Measurements from ENCODE around the gene TPO. TPM values are rescaled to one million over a fixed set of nuclear protein-coding genes. Genes with fewer than 3 reads are reported as not detected.

TPO gene
- total and polyA plus RNA-seq, 8 donors, result 0.19 to 8.2 (median 0.49) TPM; not detected in 1

- H3K4me1 ChIP-seq, result no peaks in the 10 kb centered on the region
- WGBS, 2 donors, result 79 to 82% methylated on average over 18 of the region's 18 CpGs
- ATAC-seq, result no peak
- H3K9me3 ChIP-seq, result no peaks in the 10 kb centered on the region
- no peak overlapping the region for H3K27ac ChIP-seq
- H3K4me3 ChIP-seq, result no peak overlapping the region
- DNase-seq, result no peak
- no peak for TF ChIP-seq CTCF (IDR thresholded peaks at IDR 0.05)
- no peak for FAIRE-seq
- intact Hi-C loops (cut with DNase I), result no loop called here
- no peaks in the 10 kb centered on the region for H3K36me3 ChIP-seq
- H3K27me3 ChIP-seq, result no peaks in the 10 kb centered on the region
Measured at GRCh38 chr2:1584691-1585485, 171.6 kb downstream of the TPO start.

- H3K36me3 ChIP-seq, result no peaks in the 10 kb centered on the region
- no peaks in the 10 kb centered on the region for H3K9me3 ChIP-seq
- H3K4me1 ChIP-seq, result no peaks in the 10 kb centered on the region
- H3K27me3 ChIP-seq, result no peaks in the 10 kb centered on the region
- DNase-seq, result peak in 1 of 6 donors; percentile 48
- no peak for TF ChIP-seq CTCF (IDR thresholded peaks at IDR 0.05)
- intact Hi-C loops (cut with DNase I), result no loop called here
- no peak overlapping the region for H3K4me3 ChIP-seq
- H3K27ac ChIP-seq, result no peak overlapping the region
- 76 to 84% methylated on average over 17 of the region's 17 CpGs for WGBS, 2 donors
- no peak for ATAC-seq
- FAIRE-seq, result no peak
Measured at GRCh38 chr2:1585635-1586034, 172.4 kb downstream of the TPO start.

- no peaks in the 10 kb centered on the region for H3K4me1 ChIP-seq
- ATAC-seq, result no peak
- no peaks in the 10 kb centered on the region for H3K9me3 ChIP-seq
- intact Hi-C loops (cut with DNase I), result no loop called here
- WGBS, 2 donors, result 53 to 54% methylated on average over 14 of the region's 14 CpGs
- FAIRE-seq, result no peak
- TF ChIP-seq CTCF (IDR thresholded peaks at IDR 0.05), result no peak
- H3K27me3 ChIP-seq, result no peaks in the 10 kb centered on the region
- H3K27ac ChIP-seq, result no peak overlapping the region
- H3K36me3 ChIP-seq, result no peaks in the 10 kb centered on the region
- DNase-seq, result no peak
- H3K4me3 ChIP-seq, result no peak overlapping the region
Measured at GRCh38 chr2:1586251-1586922, 173.1 kb downstream of the TPO start.

- intact Hi-C loops (cut with DNase I), result no loop called here
- no peak for DNase-seq
- ATAC-seq, result peak in 1 of 4 donors; percentile 24
- no peak for FAIRE-seq
- Histone ChIP-seq H3K9me3 (no peaks in the 10 kb centered on the region), H3K27ac (no peak overlapping the region), H3K4me3 (no peak overlapping the region), H3K36me3 (no peaks in the 10 kb centered on the region), H3K27me3 (no peaks in the 10 kb centered on the region), H3K4me1 (no peaks in the 10 kb centered on the region)
- 47 to 59% methylated on average over 17 of the region's 17 CpGs for WGBS, 2 donors
- no peak for TF ChIP-seq CTCF (IDR thresholded peaks at IDR 0.05)
Measured at GRCh38 chr2:1586923-1587840, 173.9 kb downstream of the TPO start.

All from pancreas (tissue), 10 donors.